GM10266 (cell line): ENCODE measurements around the gene SIAH2.

Experiments
- DNase-seq: peaks from one replicate; pipeline ENCODE4 v3.0.0; 2012; ENCODE audit errors: extremely low spot score
- CTCF ChIP-seq: IDR thresholded peaks from 2 replicates; pipeline ENCODE4 v1.5.1; 2012; ENCODE audit warnings: mild to moderate bottlenecking, low read depth; ENCODE audit not compliant: control insufficient read depth, insufficient read depth; ENCODE audit errors: missing control alignments

SIAH2 gene

GRCh38 chr3:150763122-150763840 lies at the start of gene SIAH2:
Gene SIAH2 (minus strand): TSS chr3:150763169. CDS start chr3:150762849, 320 bp downstream.
- TF ChIP-seq CTCF: no peak
- peak; percentile 94 for DNase-seq

- TF ChIP-seq CTCF: no peak
- DNase-seq: no peak
These were observed 49.0 kb upstream of the SIAH2 start for GRCh38 chr3:150811984-150812383.

- no peak for DNase-seq
- no peak for TF ChIP-seq CTCF
These were observed 47.7 kb upstream of the SIAH2 start for GRCh38 chr3:150810641-150811040.

GRCh38 chr3:150806185-150806835 lies 43.3 kb upstream of the SIAH2 start:
- no peak for TF ChIP-seq CTCF
- DNase-seq: no peak

GRCh38 chr3:150805354-150805753 lies 42.4 kb upstream of the SIAH2 start:
- DNase-seq: no peak
- TF ChIP-seq CTCF: no peak

GRCh38 chr3:150803440-150803985 lies 40.5 kb upstream of the SIAH2 start:
- no peak for TF ChIP-seq CTCF
- DNase-seq: no peak

GRCh38 chr3:150800722-150801121 lies 37.8 kb upstream of the SIAH2 start:
- DNase-seq: no peak
- no peak for TF ChIP-seq CTCF
